Keratinocyte (primary cell): Measurements from ENCODE around the gene CSMD2.

Experiments
- CTCF ChIP-seq, 3 experiments: IDR thresholded peaks in 1 of 3; conservative IDR thresholded peaks in 1 of 3; optimal IDR thresholded peaks in 1 of 3; 2 replicates in 2 of 3; 3 replicates in 1 of 3; pipeline versions ENCODE3 to v1.5.1; 2011; ENCODE audit warnings: low read length in 3 of 3, mild to moderate bottlenecking in 3 of 3, moderate library complexity in 2 of 3, control low read depth in 1 of 3, inconsistent platforms in 1 of 3; ENCODE audit not compliant: insufficient read depth in 2 of 3; ENCODE audit errors: extremely low read depth in 1 of 3
- EZH2 ChIP-seq: IDR thresholded peaks from one replicate; pipeline ENCODE4 v1.6.1; 2012; ENCODE audit warnings: inconsistent platforms, mild to moderate bottlenecking, low read length, moderate library complexity

GRCh38 chr1:33975961-33976360 lies 189.1 kb downstream of the CSMD2 start:
- TF ChIP-seq CTCF (optimal IDR thresholded peaks at IDR 0.05 in 1 of 3, IDR thresholded peaks at IDR 0.05 in 1 of 3, conservative IDR thresholded peaks at IDR 0.05 in 1 of 3; ENCODE audit: extremely low read depth in 1 of 3, insufficient read depth in 2 of 3, low read length in 3 of 3) (no peak), EZH2 (no peak)
